Measurements from ENCODE around the gene LGALS8. TPM values are rescaled to one million over a fixed set of nuclear protein-coding genes. Genes with fewer than 3 reads are reported as not detected.

The LGALS8 gene
- total RNA-seq, 4 donors from 2014 or later: 32.8 to 83.3 (median 51.9) TPM

GRCh38 chr1:236511735-236512418, 11.9 kb upstream of the LGALS8 start:
- H3K9me3 ChIP-seq: no peaks in the 10 kb centered on the region
- TF ChIP-seq POLR2AphosphoS5 (IDR thresholded peaks at IDR 0.05): no peak
- no peak for TF ChIP-seq POLR2A (IDR thresholded peaks at IDR 0.05; ENCODE audit: low read depth)
- TF ChIP-seq, protein P1, sequence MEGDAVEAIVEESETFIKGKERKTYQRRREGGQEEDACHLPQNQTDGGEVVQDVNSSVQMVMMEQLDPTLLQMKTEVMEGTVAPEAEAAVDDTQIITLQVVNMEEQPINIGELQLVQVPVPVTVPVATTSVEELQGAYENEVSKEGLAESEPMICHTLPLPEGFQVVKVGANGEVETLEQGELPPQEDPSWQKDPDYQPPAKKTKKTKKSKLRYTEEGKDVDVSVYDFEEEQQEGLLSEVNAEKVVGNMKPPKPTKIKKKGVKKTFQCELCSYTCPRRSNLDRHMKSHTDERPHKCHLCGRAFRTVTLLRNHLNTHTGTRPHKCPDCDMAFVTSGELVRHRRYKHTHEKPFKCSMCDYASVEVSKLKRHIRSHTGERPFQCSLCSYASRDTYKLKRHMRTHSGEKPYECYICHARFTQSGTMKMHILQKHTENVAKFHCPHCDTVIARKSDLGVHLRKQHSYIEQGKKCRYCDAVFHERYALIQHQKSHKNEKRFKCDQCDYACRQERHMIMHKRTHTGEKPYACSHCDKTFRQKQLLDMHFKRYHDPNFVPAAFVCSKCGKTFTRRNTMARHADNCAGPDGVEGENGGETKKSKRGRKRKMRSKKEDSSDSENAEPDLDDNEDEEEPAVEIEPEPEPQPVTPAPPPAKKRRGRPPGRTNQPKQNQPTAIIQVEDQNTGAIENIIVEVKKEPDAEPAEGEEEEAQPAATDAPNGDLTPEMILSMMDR (IDR thresholded peaks at IDR 0.05): no peak
- TF ChIP-seq EP300 (IDR thresholded peaks at IDR 0.05): no peak
- H3K4me1 ChIP-seq: no peaks in the 10 kb centered on the region
- H3K27ac ChIP-seq (replicated peaks in 1 of 4): no peak overlapping the region
- 90% methylated on average over 11 of the region's 11 CpGs for WGBS
- intact Hi-C loops (cut with DNase I): no loop called here
- no peaks in the 10 kb centered on the region for H3K36me3 ChIP-seq
- no peak for DNase-seq (ENCODE audit: extremely low spot score)
- H3K4me3 ChIP-seq: no peak overlapping the region
- no peaks in the 10 kb centered on the region for H3K27me3 ChIP-seq

- Histone ChIP-seq H3K4me1 (no peaks in the 10 kb centered on the region), H3K4me3 (no peak overlapping the region), H3K27me3 (no peaks in the 10 kb centered on the region), H3K9me3 (no peaks in the 10 kb centered on the region), H3K36me3 (no peaks in the 10 kb centered on the region), H3K27ac (replicated peaks in 1 of 4) (no peak overlapping the region)
- intact Hi-C loops (cut with DNase I): no loop called here
- WGBS: 75% methylated on average over 4 of the region's 4 CpGs
- TF ChIP-seq POLR2AphosphoS5 (IDR thresholded peaks at IDR 0.05): no peak
- TF ChIP-seq EP300 (IDR thresholded peaks at IDR 0.05): no peak
- TF ChIP-seq, protein P1 (IDR thresholded peaks at IDR 0.05): no peak
- no peak for DNase-seq (ENCODE audit: extremely low spot score)
These were observed 8.9 kb upstream of the LGALS8 start for GRCh38 chr1:236514703-236515442.

DNA sequence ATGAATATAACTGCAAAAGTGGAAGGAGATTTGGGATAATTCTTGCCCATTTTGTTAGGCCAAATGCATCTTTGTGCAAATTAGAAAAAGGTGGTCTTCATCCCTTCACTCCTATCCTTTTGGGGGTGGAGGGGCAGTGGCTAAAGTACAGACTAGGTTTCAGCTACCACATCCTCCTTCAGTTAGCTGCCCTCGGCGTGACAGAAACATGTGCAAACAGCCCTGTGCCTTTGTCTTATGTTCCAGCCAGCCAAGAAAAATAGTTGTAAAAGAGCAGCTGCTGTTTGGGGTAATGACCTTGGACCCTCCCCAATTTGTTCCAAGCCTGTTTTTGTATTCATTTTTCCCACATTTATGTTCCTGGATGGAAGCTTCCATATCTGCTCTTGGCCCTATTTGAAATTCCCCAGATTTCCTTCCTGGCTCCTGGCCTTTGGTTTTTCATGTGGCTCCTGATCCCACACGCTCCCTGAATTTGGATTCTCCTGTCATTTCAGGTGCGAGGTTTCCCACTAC, 8.3 kb upstream of the LGALS8 start:
- DNase-seq (ENCODE audit: extremely low spot score): no peak
- Histone ChIP-seq H3K4me3 (no peak overlapping the region), H3K4me1 (no peaks in the 10 kb centered on the region), H3K27ac (replicated peaks in 1 of 4) (no peak overlapping the region), H3K9me3 (no peaks in the 10 kb centered on the region), H3K27me3 (no peaks in the 10 kb centered on the region), H3K36me3 (no peaks in the 10 kb centered on the region)
- WGBS: 91% methylated on average over 3 of the region's 4 CpGs
- intact Hi-C loops (cut with DNase I): no loop called here
- no peak for TF ChIP-seq POLR2AphosphoS5 (IDR thresholded peaks at IDR 0.05)
- TF ChIP-seq EP300 (IDR thresholded peaks at IDR 0.05): no peak
- TF ChIP-seq, protein P1 (IDR thresholded peaks at IDR 0.05): no peak
- no peak for TF ChIP-seq POLR2A (IDR thresholded peaks at IDR 0.05; ENCODE audit: low read depth)

- Histone ChIP-seq H3K27me3 (no peaks in the 10 kb centered on the region), H3K36me3 (no peaks in the 10 kb centered on the region), H3K4me3 (no peak overlapping the region), H3K9me3 (no peaks in the 10 kb centered on the region), H3K4me1 (no peaks in the 10 kb centered on the region), H3K27ac (replicated peaks in 1 of 4) (no peak overlapping the region)
- no peak for DNase-seq (ENCODE audit: extremely low spot score)
- 53% methylated on average over 8 of the region's 8 CpGs for WGBS
- intact Hi-C loops (cut with DNase I): no loop called here
- TF ChIP-seq POLR2A (IDR thresholded peaks at IDR 0.05; ENCODE audit: low read depth) (no peak), POLR2AphosphoS5 (IDR thresholded peaks at IDR 0.05) (no peak), EP300 (IDR thresholded peaks at IDR 0.05) (no peak)
- TF ChIP-seq, protein P1 (IDR thresholded peaks at IDR 0.05): no peak
These were observed 6.7 kb upstream of the LGALS8 start for GRCh38 chr1:236516929-236517704.

Measured in esophagus muscularis mucosa (tissue), 4 donors.